Gastrocnemius medialis (tissue), 4 donors: ENCODE results near the gene DHDH. TPM values are rescaled to one million over a fixed set of nuclear protein-coding genes. Genes with fewer than 3 reads are reported as not detected.
"Not testable (repeated sequence)": the region's sequence is repeated elsewhere in the genome, so short reads cannot be mapped to it uniquely, and the experiment has no call there.

ENCODE experiments used
- ATAC-seq, 2 donors: fragments of 150-250 bp; one replicate each; pipeline ENCODE4 v1.9.1; 2016
- DNase-seq, 2 donors: peaks; one replicate each; pipeline ENCODE4 v3.0.0-alpha.2; 2019
- H3K27ac ChIP-seq, 4 donors: fragments of 200-600 bp; sonication (generic); 1 replicate in 1 of 4; 2 replicates in 3 of 4; pipeline ENCODE4 v1.5.1; 2016 to 2018; ENCODE audit warnings: mild to moderate bottlenecking in 2 of 4, moderate library complexity in 1 of 4
- H3K27me3 ChIP-seq, 3 donors: fragments of 200-600 bp; sonication (generic) in 2 of 3; 1 replicate in 1 of 3; 2 replicates in 2 of 3; pipeline versions ENCODE4 v1.5.1 to v1.6.0; 2016 to 2019; ENCODE audit warnings: mild to moderate bottlenecking in 1 of 3, moderate library complexity in 1 of 3
- H3K36me3 ChIP-seq, 2 donors: fragments of 200-600 bp; sonication (generic) in 1 of 2; one replicate each; pipeline ENCODE4 v1.5.1; 2017 to 2018
- H3K4me1 ChIP-seq, 2 donors: fragments of 200-600 bp; sonication (generic) in 1 of 2; one replicate each; pipeline ENCODE4 v1.5.1; 2016 to 2017; ENCODE audit warnings: mild to moderate bottlenecking in 2 of 2
- H3K4me3 ChIP-seq, 4 donors: fragments of 200-600 bp; sonication (generic) in 3 of 4; 1 replicate in 1 of 4; 2 replicates in 3 of 4; pipeline ENCODE4 v1.5.1; 2016 to 2019; ENCODE audit warnings: mild to moderate bottlenecking in 2 of 4
- H3K9me3 ChIP-seq, 3 donors: fragments of 200-600 bp; sonication (generic) in 2 of 3; 1 replicate in 1 of 3; 2 replicates in 2 of 3; pipeline ENCODE4 v1.5.1; 2016 to 2019
- POLR2A ChIP-seq, 2 donors: fragments of 450-650 bp; IDR thresholded peaks; one replicate each; pipeline ENCODE4 v1.6.1; 2017; ENCODE audit warnings: antibody characterized with exemption in 2 of 2, mild to moderate bottlenecking in 2 of 2, moderate library complexity in 2 of 2
- in situ Hi-C, 4 donors: fragments of 200-750 bp; cut with MboI; loops; one replicate each; pipeline versions ENCODE4 v1.15.0 to v1.8.0; 2017; ENCODE audit warnings: low sequenced_read_pairs in 4 of 4
- intact Hi-C: fragments of 100-400 bp; cut with DNase I; formaldehyde crosslinking; loops from one replicate; pipeline ENCODE4 v1.15.1; 2023; ENCODE audit warnings: low total_unique reads
- total RNA-seq, 4 donors: library from RNA; depleted of rRNA; stranded (reverse); fragments of >200 nt; gene quantifications; one replicate each; pipeline versions ENCODE4 v1.1.0 to v1.2.3, GENCODE V29; 2016
- TF ChIP-seq, protein P1 (sequence below), 5 experiments: fragments of 450-650 bp in 3 of 5; fragments of 200-600 bp in 2 of 5; sonication (generic) in 2 of 5; IDR thresholded peaks in 4 of 5; conservative IDR thresholded peaks in 1 of 5; 1 replicate in 4 of 5; 2 replicates in 1 of 5; pipeline ENCODE4 v1.5.1; 2016 to 2019; ENCODE audit warnings: antibody characterized with exemption in 5 of 5, mild to moderate bottlenecking in 3 of 5, moderate library complexity in 3 of 5

DHDH gene
- total RNA-seq, 4 donors from 2014 or later: not detected

DNA sequence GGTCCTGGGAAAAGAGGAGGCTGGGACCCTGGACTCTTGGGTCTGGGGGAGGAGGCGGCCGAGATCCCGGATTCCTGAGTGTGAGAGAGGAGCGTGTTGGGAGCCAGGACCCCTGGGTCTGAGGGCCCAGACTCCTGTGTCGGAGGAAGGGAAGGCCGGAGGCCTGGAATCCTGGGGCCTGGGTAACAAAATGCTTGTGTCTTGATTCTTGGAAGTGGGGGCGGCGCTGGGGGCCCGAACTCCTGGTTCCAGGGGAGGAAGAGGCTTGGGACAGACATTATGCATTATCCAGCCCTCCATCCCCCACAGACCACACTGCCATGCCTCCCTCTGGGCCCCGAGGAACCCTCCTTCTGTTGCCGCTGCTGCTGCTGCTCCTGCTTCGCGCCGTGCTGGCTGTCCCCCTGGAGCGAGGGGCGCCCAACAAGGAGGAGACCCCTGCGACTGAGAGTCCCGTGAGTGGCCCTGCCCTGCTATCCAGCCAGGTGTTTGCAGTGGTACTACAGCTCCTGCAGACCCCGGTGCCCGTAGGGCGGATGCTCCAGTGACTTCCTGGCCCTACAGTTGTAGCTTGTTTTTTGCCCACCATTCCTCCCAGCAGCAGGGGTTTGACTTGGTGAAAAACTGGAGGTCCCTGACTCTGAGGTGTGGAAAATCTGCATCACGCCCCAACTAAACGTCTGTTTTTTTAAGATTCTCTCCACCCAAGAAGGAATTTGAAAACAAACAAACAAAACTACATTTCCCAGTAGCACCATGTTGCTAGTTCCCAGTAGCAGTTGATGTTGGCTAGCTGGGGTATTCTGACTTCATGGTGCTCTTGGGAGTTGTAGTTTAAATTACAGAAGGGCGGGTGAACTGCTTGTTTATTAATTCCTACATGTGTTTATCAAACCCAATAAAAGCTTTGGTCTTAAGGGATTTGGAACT is 32.8 kb upstream of the DHDH start:
- no peaks in the 10 kb centered on the region for H3K27me3 ChIP-seq
- DNase-seq (no peak), ATAC-seq (peak; percentile 34 to 59)
- in situ Hi-C loops: no loop called here
- TF ChIP-seq, protein P1, sequence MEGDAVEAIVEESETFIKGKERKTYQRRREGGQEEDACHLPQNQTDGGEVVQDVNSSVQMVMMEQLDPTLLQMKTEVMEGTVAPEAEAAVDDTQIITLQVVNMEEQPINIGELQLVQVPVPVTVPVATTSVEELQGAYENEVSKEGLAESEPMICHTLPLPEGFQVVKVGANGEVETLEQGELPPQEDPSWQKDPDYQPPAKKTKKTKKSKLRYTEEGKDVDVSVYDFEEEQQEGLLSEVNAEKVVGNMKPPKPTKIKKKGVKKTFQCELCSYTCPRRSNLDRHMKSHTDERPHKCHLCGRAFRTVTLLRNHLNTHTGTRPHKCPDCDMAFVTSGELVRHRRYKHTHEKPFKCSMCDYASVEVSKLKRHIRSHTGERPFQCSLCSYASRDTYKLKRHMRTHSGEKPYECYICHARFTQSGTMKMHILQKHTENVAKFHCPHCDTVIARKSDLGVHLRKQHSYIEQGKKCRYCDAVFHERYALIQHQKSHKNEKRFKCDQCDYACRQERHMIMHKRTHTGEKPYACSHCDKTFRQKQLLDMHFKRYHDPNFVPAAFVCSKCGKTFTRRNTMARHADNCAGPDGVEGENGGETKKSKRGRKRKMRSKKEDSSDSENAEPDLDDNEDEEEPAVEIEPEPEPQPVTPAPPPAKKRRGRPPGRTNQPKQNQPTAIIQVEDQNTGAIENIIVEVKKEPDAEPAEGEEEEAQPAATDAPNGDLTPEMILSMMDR (IDR thresholded peaks at IDR 0.05 in 4 of 5, conservative IDR thresholded peaks at IDR 0.05 in 1 of 5): no peak
- H3K27ac ChIP-seq: peak overlapping the region; percentile 92 to 98 (median 95)
- H3K36me3 ChIP-seq: peaks cover 0 to 19% of the 10 kb centered on the region in 2 donors
- intact Hi-C loops: loop anchor here (2.0 kb wide), 1 partner anchor 28 kb away; the partner anchor contains the start of gene PPP1R15A
- peak overlapping the region; percentile 87 to 96 (median 93) for H3K4me3 ChIP-seq
- peaks cover 25 to 30% of the 10 kb centered on the region in 2 donors for H3K4me1 ChIP-seq
- H3K9me3 ChIP-seq: no peaks in the 10 kb centered on the region

DNA sequence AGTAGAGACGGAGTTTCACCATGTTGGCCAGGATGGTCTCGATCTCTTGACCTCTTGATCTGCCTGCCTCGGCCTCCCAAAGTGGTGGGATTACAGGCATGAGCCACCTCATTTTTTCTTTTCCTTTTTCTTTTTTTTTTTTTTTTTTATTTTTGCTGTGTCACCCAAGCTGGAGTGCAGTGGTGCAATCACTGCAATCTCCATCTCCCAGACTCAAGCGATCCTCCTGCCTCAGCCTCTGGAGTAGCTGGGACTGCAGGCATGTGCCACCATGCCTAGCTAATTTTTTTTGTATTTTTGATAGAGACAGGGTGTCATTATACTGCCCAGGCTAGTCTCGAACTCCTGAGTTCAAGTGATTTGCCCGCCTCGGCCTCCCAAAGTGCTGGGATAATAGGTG is 31.2 kb upstream of the DHDH start:
- H3K36me3 ChIP-seq: peaks cover 0 to 31% of the 10 kb centered on the region in 2 donors
- H3K27ac ChIP-seq: peak overlapping the region in 2 of 4 donors; percentile 39 to 94
- ATAC-seq, H3K27me3 ChIP-seq, H3K9me3 ChIP-seq, in situ Hi-C loops, intact Hi-C loops, DNase-seq: not testable (repeated sequence)
- H3K4me3 ChIP-seq: peak overlapping the region in 1 of 4 donors; percentile 1
- H3K4me1 ChIP-seq: peaks cover 25 to 32% of the 10 kb centered on the region in 2 donors

DNA sequence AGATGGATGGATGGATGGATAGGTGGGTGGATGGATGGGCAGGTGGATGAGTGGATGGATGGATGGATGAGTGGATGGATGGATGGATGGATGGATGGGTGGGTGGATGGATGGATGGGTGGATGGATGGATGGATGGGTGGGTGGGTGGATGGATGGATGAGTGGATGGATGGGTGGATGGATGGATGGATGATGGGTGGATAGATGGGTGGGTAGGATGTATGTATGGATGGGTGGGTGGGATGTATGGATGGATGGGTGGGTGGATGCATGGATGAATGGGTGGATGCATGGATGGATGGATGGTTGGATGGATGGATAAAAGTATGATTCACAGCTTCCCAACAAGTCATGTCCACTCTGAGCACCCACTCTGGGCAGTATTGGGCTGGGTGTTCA is 29.7 kb upstream of the DHDH start:
- H3K9me3 ChIP-seq, intact Hi-C loops, DNase-seq, ATAC-seq, H3K4me3 ChIP-seq, in situ Hi-C loops, H3K27ac ChIP-seq, H3K27me3 ChIP-seq: not testable (repeated sequence)
- Histone ChIP-seq H3K36me3 (peaks cover 0 to 38% of the 10 kb centered on the region in 2 donors), H3K4me1 (peaks cover 30 to 38% of the 10 kb centered on the region in 2 donors)

DNA sequence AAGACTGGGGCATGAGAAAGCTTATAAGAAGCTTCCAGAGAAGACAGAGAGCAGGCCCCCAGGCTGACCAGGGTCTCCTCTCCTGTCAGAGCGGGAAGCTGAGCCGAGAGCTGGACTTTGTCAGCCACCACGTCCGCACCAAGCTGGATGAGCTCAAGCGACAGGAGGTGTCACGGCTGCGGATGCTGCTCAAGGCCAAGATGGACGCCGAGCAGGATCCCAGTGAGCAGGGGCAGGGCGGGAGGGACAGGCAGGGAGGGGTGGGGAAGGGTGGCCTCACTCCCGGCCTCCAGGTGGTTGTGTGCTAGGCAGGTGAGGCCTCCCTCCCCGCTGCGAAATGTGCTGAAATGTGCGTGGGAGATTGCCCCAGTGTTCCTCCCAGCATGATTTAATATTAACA is 27.8 kb upstream of the DHDH start:
- no peak for ATAC-seq
- Histone ChIP-seq H3K4me3 (no peak overlapping the region), H3K36me3 (peaks cover 0 to 54% of the 10 kb centered on the region in 2 donors), H3K4me1 (peaks cover 29 to 39% of the 10 kb centered on the region in 2 donors), H3K27ac (peak overlapping the region in 3 of 4 donors; percentile 54 to 87 (median 84)), H3K27me3 (no peaks in the 10 kb centered on the region), H3K9me3 (no peaks in the 10 kb centered on the region)
- in situ Hi-C loops: no loop called here
- intact Hi-C loops: no loop called here
- no peak for TF ChIP-seq POLR2A (IDR thresholded peaks at IDR 0.05)
- TF ChIP-seq, protein P1 (IDR thresholded peaks at IDR 0.05 in 4 of 5, conservative IDR thresholded peaks at IDR 0.05 in 1 of 5): no peak
- DNase-seq: no peak

- DNase-seq (no peak), ATAC-seq (no peak)
- Histone ChIP-seq H3K27ac (peak overlapping the region in 3 of 4 donors; percentile 54 to 87 (median 84)), H3K4me3 (no peak overlapping the region), H3K36me3 (peaks cover 0 to 60% of the 10 kb centered on the region in 2 donors), H3K9me3 (no peaks in the 10 kb centered on the region), H3K27me3 (no peaks in the 10 kb centered on the region), H3K4me1 (peaks cover 22 to 33% of the 10 kb centered on the region in 2 donors)
- TF ChIP-seq, protein P1 (IDR thresholded peaks at IDR 0.05 in 4 of 5, conservative IDR thresholded peaks at IDR 0.05 in 1 of 5): no peak
- no peak for TF ChIP-seq POLR2A (IDR thresholded peaks at IDR 0.05)
- in situ Hi-C loops: no loop called here
- intact Hi-C loops: no loop called here
Observed at GRCh38 chr19:48906324-48906723, 27.2 kb upstream of the DHDH start.
